NCI-H1048 (cell line): ENCODE data around the gene RPL29.
"Not testable (repeated sequence)": the region's sequence is repeated elsewhere in the genome, so short reads cannot be mapped to it uniquely, and the experiment has no call there.

Experiments used
- DNase-seq: peaks from one replicate; lab custom pipeline; 2025; lab: John Stamatoyannopoulos, UW

The RPL29 gene

DNA sequence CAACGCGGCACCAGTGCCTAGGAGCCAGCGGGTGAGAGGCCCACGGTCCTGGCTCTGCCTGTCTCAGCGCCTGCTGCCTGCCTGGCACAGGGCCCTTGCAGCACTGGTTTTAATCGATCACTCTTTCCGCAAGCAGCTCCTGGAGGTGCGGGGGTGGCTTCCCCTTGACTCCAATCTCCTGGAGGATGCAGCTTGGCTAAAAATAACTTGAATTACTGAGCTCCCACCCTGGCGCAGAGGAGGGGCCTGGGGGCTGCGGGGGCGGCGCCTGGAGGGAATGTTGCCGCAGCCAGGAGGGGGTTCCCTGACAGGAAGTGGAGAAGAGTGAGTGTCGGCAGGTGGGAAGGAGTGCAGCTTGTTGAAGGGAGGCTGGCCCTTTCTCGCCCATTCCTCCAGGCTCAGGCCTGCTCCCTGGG is 9.9 kb upstream of the RPL29 start:
- no peak for DNase-seq

DNA sequence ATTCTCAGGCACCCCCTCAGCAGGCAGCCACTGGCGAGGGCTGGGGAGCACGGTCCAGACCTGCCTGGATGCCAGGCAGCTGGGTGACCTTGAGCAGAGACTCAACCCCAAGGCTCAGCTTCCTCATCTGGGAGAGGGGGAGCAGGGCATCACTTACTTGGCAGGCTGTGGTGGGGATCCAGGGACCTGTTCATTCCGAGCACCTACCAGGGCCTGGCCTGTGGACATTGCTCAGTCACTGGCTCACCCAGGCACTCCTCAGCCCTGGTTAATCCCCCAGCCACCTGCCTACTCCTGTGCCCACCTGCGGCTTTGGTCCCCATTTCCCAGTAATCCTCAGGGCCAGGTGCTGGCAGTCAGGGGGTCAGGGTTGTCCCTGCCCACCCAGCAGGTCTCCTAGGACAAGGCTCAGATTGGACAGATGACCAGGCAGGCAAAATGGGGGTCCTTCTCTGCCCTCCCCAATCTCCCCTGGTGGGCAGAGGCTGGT is 9.3 kb upstream of the RPL29 start:
- DNase-seq = no peak

DNA sequence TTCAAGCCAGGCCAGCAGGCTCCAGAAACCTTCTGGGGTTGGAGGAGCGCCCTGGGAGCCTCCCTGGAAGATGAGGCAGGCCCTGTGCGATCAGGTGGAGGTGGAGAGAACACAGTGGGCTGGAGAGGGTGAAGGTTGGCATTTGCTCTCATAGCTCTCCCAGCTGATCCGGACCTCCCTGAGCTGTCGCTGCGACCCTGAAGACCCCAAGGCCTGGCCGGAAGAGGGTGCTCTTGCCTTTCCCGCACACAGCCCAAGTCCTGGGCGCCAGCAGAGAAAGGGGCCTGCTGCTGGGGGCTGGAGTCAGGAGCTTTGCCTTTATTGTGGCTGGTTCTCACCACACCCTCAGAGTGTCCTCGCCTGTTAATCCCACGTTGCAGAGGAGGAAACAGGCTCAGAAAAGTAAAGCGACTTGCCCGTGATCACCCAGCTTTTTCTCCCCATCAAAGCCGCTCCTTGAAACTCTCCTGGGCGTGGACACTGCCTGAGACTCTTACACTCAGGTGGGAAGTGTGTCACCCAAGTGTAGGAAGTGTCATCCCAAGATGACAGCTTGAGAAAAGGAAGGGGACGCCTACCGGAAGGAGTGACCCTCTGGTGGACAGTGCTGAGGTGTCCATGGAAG is 8.6 kb upstream of the RPL29 start:
- DNase-seq = no peak

DNA sequence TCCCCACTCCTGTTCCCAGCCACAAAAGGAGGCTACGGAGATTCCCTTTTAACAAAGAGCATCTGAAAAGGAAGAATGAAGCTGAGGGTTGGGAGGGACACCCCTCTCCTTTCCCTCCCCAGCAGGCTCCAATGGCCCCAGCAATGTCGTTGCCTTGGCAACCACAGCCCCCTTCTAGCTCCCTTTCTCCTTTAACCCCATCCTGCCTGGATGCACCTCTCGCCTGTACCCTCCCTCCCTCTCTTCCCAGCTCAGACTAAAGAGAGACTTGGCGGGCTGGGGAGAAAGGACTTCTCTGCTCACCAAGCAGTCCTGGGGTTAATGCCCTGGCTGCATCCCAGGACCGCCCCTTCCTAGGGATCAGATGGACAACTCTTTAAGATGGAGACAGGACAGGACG is 7.1 kb upstream of the RPL29 start:
- no peak for DNase-seq

DNA sequence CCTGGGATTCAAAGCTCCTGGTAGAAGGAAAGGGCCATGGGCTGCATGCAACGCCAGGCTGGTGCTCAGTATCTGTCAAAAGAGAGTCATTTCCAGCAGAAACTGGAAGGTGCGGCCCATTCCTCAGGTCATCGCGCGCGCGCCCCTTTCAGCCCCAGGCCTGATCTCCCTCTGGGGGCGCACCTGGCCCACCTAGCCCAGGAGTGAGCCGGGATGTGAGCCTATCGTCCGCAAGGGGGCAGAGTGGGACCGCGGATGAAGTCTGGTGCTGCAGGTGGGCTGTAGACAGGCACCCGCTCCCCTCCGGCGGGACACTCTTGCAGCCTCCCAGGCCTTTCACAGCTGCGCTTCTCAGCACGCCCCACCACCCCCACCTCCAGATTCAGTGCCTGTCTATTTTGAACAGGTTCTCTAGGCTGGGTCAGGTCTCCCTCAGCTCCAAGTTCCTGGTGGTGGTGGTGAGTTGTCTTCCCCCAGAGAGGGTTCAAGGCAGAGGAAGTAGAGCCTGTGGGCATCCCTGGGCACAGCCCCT is 5.8 kb upstream of the RPL29 start:
- DNase-seq = peak; percentile 42

DNA sequence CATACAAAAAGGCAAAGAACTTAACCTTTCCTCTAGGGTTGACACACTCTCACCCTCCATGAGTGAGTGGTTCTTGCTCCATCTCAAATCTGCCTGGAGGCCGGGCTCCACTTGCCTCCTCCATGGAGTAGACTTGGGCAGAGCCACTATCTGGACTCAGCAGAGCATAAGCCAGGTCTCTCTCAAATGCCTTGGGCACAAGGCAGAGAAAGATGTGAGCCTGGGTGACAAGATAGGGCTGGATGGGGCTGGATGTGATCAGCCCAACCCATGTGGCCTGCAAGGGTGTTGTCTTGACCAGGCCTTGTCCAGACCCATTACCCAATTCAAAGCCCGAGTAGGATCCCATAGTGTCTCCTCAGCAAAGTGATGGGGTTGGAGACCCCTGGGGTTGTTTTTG is 4.2 kb upstream of the RPL29 start:
- no peak for DNase-seq

DNA sequence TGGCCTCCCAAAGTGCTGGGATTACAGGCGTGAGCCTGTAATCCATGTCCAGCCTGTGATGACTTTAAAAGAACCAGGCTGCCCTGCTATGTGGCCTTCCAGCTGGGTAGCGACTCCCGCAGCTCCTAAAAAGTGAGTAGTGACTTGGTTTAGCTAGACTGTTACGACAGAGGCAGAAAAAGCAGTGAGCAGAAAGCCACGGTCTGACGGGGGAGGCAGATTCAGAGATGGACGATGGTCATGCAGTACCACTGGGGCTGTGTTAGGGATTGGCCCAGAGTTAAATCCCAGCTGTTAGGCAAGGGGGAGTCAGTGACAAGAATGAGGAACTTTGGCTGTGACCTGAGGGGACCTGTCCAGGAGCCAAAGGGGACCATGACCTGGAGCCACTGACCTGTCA is 3.1 kb upstream of the RPL29 start:
- no peak for DNase-seq

DNA sequence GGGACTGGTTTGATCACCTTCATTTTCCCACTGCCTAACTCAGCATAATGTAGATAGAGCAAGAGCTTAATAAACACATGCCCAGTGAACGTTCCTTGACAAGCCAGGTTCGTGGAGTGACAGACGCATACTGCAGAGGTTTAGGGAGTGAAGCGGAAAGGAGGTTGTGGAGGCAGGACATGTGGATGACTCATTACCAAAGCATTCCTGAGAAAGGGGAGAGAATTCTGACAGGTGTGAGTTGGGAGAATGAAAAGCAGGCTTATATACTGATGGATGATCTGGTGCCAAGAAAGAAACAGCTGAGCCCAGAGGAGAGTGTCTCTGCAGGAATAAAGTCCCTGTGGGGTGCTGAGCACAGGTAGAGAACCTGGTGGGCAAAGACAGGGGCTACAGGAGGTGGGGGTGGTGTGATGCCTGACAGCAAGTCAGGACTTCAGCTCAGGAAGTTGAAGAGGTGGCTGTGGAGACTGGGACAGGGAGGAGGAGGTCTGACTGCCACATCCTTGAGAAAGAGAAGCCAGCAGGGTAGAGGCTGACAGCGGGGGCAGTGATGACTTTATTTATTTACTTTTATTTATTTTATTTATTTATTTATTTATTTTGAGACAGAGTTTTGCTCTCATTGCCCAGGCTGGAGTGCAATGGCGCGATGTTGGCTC is 2.4 kb upstream of the RPL29 start:
- DNase-seq = no peak

DNA sequence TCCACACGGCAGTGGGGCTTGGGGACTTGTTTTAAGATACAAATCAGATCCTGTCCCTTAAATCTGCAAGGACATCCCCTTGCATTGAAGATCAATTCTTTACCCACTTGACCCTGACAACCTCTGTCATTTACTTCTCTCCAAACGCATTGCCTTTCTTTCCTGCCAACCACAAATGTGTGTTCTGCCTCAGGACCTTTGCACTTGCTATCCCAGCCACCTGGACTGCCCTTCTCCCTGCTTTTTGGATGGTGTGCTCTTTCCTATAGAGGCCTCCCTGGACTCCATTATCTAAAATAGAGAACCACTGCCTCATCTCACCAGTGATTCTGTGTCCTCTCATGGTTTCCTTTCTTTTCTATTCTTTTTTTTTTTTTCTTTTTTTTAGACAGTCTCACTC is 1.5 kb upstream of the RPL29 start:
- no peak for DNase-seq

DNA sequence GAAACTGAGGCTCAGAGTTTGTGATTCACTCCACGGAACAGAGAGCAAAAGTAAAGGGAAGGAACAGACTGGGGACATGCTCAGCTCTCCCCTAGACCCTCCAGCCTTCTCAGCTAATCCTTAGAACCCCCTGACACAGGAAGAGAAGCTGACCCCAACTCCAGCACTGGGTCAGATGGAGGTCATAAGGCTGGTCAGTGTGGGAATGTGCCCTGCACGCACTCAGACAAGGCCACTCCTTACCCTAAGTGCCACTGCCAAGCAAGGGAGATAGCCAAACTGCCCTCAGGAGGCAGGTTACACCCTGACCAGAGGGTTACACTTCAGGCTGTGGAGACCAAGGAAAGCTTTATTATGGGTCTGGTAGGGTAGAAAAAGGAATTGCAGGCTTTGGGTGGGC is 1.2 kb downstream of the RPL29 start:
- DNase-seq = no peak

DNA sequence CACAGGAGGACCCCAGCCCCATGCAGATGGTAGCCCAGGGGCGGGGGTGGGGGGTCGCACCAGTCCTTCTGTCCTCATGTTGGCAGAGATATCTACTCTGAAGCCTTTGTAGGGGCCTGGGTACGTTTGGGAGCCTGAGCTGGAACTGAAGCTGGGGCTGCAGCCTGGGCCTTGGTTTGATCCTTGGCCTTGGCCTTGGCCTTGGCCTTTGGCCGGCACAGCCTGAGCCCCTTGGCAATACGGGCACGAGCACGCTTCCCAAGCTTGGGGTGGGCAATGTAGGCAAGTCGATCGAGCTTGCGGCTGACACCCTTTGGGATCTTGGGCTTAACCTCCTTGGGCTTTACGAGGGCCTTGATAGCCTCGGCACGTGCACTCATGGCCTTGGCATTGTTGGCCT is 2.0 kb downstream of the RPL29 start:
- not testable (repeated sequence) for DNase-seq

DNA sequence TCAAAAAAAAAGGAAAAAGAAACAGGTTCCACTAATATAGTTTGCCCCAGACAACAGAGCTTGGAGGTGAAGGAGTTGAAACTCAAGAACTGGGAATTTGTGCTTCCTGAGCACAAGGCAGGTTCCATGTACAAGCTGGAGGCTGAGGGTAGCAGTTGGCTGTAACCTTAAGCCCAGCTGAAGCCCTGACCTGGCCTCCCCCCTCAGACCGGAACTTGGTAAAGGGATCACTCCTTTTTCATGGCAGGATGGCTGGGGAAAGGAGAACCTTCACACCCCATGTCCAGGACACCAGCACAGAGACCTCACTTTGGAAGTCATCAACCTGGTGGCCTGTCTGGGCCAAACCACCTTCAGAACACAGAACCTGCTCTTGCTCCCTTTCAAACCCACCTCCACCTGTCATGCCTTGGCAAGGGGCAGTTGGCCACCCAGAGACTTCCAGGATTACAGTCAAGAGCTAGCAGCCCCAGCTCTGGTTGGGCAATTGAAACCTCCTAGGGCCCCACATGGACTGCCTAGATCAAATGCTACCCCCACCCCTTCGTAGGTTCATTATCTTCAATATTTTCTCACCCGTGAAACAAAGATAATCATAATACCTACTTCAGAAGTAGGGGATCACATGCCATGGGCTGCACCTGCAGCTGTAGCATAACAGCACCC is 3.5 kb downstream of the RPL29 start:
- DNase-seq = no peak

DNA sequence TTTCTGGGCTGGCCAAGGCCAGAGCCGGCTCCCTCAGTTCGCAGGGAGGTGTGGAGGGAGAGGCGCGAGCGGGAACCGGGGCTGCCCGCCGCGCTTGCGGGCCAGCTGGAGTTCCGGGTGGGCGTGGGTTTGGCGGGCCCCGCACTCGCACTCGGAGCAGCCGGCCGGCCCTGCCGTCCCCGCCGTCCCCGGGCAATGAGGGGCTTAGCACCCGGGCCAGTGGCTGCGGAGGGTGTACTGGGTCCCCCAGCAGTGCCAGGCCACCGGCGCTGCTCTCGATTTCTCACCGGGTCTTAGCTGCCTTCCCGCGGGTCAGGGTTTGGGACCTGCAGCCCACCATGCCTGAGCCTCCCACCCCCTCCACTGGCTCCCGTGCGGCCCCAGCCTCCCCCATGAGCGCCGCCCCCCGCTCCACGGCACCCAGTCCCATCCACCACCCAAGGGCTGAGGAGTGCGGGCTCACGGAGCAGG is 5.2 kb downstream of the RPL29 start:
- DNase-seq = not testable (repeated sequence)

DNA sequence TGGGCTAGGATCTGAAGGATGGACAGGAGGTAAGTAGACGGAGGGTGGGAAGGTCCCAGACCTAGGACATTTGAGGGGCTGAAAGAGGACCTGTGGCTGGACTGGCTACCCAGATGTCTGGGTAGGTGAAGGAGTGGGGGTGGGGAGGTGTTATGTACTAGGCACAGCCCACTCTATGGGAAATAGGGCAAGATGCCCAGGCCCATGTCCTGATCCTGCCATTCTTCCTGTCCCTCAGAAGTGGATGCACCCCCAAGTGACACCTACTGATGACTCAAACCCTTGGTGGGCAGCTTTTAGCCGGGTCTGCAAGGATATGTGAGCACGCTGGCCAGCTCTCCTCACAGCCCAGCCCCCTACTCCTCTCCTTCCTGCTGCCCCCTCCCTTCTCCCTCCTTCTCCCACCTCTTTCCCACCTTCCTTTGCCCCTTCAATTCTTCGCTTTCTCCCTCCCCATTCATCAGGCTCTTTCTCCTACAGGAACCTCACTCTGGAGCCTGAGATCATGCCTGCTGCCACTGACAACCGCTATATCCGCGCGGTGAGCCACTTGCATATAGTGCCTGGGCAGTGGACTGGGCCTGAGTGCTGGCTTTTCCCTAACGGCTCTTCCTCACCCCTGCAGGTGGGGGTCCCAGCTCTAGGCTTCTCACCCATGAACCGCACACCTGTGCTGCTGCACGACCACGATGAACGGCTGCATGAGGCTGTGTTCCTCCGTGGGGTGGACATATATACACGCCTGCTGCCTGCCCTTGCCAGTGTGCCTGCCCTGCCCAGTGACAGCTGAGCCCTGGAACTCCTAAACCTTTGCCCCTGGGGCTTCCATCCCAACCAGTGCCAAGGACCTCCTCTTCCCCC is 7.2 kb downstream of the RPL29 start:
- no peak for DNase-seq

DNA sequence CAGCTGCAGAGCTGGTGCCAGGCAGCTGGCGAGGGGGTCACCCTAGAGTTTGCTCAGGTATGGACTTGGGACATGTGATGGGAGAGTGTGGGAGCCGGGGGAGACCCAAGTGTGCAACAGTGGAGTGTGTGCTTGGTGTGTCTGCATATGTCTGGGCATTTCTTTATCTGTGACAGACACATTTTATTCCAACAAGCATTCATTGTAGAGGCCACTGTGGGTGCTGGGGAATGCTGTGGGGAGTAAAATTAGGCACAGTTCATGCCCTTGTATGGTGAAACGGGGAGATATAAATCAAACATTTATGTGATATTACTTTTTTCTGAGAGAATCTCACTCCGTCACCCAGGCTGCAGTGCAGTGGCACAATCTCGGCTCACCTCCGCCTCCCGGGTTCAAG is 8.1 kb downstream of the RPL29 start:
- no peak for DNase-seq

DNA sequence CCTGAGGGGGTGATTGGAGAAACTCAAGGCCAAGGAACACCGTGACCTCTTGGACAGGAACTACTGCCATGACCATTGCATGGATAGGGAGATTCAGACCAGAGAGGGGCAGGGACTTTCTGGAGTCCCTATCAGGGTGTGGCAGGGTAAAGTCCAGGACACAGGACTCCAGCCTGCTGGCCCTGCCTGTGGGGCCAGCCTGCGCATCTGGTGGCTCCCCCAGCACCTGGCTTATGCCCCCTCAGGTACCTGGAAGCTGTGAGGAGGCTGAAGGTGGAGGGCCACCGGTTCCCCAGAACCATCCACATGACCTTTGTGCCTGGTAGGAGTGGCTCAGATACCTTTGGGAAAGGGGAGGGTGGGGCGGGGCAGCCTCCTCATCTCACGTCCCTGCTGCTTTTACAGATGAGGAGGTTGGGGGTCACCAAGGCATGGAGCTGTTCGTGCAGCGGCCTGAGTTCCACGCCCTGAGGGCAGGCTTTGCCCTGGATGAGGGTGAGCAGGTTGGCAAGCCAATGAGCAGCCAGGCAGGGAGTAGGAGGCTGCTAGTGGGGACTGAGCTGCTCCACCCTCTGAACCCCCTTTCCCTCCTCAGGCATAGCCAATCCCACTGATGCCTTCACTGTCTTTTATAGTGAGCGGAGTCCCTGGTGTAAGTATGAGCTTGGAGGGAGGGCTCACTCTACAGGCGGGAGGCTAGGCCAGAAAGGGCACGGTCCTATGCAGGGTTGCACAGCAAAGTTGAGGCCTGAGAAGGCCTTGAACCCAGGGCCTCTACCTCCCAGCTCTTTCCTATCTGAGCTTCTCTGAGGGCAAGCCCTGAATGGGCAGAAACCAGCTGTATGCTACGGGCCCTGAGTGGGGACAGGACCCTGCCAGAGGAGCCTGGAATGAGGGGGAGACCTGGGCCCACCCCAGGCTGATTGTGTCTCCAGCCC is 9.4 kb downstream of the RPL29 start:
- DNase-seq = no peak

DNA sequence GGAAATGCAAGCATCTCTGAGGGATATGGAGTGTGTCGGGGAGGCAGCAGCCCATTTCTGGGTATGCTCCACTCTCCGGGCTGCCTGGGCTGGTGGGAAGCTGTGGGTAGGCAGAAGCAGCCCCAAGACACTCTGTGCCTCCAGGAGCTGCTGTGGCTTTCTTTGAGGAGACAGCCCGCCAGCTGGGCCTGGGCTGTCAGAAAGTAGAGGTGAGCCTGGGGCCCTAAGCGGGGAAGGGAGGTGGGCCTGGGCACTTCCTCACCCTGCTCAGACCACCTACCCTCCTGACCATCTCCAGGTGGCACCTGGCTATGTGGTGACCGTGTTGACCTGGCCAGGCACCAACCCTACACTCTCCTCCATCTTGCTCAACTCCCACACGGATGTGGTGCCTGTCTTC is 10.6 kb downstream of the RPL29 start:
- no peak for DNase-seq

DNA sequence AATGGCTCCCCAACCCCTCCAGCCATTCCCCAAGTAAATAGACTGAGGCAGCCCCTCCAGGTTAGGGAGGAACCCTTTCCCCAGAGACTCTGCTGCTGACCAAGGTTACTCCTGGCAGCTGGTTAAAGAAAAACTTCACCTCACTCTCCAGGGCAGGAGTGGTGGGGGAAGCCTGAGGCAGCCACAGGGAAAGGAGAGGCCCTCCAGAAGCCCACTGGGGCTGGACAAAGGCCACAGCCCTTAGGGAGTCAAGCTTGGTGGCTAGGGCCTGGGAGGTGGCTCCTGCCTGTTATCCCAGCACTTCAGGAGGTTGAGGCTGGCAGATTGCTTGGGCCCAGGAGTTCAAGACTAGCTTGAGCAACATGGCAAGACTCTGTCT is 11.4 kb downstream of the RPL29 start:
- no peak for DNase-seq

DNA sequence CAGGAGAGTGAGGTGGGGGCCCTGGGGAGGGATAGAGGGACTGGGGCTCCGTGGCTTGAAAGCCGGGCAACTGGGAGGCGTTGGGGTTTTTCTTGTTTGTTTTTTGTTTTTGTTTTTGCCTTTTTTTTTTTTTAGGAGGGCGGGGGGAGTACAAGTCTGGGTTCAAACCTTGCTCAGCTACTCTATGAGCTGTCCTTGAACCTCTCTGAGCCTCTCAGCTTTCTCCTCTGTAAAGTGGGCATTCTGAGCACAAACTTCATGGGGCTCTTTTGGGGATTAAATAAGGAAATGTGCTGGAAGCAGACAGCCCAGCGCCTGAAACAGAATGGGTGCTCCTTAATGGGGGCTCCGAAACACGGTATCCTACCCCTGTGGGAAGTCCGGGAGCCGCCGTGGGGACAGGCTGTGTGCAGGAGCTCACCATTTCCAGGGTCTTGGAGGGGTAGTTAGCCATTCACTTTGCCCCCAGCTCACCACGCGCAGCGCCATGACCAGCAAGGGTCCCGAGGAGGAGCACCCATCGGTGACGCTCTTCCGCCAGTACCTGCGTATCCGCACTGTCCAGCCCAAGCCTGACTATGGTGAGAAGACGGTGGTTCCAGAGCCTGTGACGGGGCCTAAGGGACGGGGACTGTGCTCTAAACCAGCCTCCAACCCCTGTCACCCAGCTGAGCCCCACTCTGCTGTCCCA is 12.0 kb downstream of the RPL29 start:
- DNase-seq = no peak

DNA sequence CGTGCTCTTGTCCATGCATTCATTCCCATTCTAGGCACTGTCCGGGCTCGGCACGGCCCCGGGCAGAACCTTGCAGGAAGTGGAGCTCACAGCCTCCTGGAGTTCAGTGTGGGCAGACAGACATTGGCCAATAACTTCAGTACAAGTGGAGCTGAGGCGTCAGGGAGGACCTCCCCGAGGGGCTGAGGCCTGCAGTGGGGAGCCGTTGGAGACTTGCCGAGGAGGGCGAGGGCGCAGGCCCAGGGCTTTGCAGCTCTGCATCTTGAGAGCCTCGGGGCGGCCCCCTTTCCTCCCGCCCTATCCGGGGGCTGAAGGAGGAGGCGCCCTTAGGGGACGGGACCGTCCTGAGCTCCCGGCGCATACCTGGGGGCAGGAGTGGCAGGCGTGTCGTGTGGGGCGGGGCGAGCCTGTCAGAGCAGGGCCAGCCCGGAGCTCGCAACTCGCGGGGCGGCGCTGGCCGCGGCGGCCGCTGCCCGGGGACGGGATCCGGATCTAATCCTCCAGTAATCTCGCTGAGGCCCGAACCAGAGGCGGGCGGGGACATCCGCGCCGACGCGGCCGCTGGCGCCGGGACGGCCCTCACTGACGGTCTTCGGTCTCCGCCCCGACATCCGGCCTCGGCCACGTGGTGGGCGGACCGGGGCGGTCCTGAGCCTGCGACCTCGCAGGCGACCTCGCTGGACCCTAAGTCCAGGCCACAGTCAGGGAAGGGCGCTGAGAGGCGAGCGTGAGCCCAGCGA is 12.7 kb downstream of the RPL29 start, which contains the start of gene ACY1:
TSS of gene ACY1 (plus strand) at position 698 of the 740 bp plus-strand sequence. CDS start 530 bp downstream, outside the sequence.
- DNase-seq = peak; percentile 37
